Ovary (tissue), 3 donors: ENCODE measurements around the gene WDR81.

Experiments used
- POLR2A ChIP-seq: fragments of 450-650 bp; IDR thresholded peaks from one replicate; pipeline ENCODE4 v1.6.1; 2017; ENCODE audit warnings: antibody characterized with exemption, mild to moderate bottlenecking, moderate library complexity
- TF ChIP-seq, protein P1 (sequence below), 3 donors: fragments of 450-650 bp in 2 of 3; fragments of 200-600 bp in 1 of 3; IDR thresholded peaks; one replicate each; pipeline versions ENCODE4 v1.5.1 to v1.8.0; 2016 to 2022; ENCODE audit warnings: antibody characterized with exemption in 3 of 3, mild to moderate bottlenecking in 1 of 3
- donor health status: DM: no; HTN: no; CAD: no.

DNA sequence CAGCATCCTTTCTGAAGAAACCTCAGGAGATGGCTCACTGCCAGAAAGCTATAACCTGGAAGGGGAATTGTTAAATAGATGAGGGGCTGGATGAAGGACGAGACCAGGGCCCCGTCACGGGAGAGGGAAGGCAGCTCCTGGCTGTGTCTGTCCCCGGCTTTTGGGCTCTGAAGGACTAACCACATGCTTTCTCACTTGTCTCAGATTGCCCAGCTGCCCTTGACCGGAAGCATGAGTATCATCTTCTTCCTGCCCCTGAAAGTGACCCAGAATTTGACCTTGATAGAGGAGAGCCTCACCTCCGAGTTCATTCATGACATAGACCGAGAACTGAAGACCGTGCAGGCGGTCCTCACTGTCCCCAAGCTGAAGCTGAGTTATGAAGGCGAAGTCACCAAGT lies 51.8 kb downstream of the WDR81 start:
- TF ChIP-seq, protein P1, sequence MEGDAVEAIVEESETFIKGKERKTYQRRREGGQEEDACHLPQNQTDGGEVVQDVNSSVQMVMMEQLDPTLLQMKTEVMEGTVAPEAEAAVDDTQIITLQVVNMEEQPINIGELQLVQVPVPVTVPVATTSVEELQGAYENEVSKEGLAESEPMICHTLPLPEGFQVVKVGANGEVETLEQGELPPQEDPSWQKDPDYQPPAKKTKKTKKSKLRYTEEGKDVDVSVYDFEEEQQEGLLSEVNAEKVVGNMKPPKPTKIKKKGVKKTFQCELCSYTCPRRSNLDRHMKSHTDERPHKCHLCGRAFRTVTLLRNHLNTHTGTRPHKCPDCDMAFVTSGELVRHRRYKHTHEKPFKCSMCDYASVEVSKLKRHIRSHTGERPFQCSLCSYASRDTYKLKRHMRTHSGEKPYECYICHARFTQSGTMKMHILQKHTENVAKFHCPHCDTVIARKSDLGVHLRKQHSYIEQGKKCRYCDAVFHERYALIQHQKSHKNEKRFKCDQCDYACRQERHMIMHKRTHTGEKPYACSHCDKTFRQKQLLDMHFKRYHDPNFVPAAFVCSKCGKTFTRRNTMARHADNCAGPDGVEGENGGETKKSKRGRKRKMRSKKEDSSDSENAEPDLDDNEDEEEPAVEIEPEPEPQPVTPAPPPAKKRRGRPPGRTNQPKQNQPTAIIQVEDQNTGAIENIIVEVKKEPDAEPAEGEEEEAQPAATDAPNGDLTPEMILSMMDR (IDR thresholded peaks at IDR 0.05), result no peak
- no peak for TF ChIP-seq POLR2A
